ENCODE results near the gene RGS3. TPM values are rescaled to one million over a fixed set of nuclear protein-coding genes. Genes with fewer than 3 reads are reported as not detected.

RGS3 gene
- polyA plus RNA-seq, 1 of the 3 experiments (the other 2 are of a cell fraction): 50.6 TPM

DNA sequence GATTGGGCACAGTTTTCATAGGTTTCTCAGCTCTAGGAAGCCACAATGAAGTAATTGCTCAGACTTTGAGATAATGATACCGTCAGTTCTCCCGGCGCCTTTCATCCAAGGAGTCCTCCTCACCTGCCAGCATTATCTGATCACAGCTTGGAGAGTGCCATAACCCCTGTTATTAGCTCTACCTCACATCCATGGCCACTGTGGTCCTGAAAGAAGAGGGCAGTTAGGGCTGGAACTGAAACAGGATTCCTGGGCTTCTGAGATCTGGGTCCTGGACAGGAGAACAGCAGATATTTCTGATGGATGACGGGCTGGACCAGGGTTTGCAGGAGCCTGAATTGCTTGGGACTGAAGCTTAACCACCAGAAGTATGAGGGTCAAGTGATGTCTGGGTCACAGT, 13.5 kb downstream of the RGS3 start:
- ChIA-PET CTCF (interaction anchor here (1.0 to 4.1 kb wide), 2 partner anchors 31 to 181 kb away, joined by 3 to 16 read pairs; no protein-coding TSS in a partner anchor), POLR2A (interaction anchor here (0.7 kb wide), 1 partner anchor 15 kb away, joined by 3 read pairs; no protein-coding TSS in a partner anchor)
- Histone ChIP-seq H3K36me3 (replicated peaks in 1 of 2; ENCODE audit: control insufficient read depth in 1 of 2, insufficient read depth in 2 of 2, low read length in 1 of 2) (no peaks in the 10 kb centered on the region), H3K4me1 (ENCODE audit: control insufficient read depth in 1 of 2, insufficient read depth in 2 of 2, low read depth in 1 of 2, low read length in 1 of 2) (peaks cover 0 to 26% of the 10 kb centered on the region in 2 experiments; a peak in 2 of 4 replicates), H3K79me2 (ENCODE audit: insufficient read depth) (no peaks in the 10 kb centered on the region), H3K4me2 (no peak overlapping the region), H3F3A (replicated peaks; ENCODE audit: insufficient read depth) (no peaks in the 10 kb centered on the region), H3K9me2 (no peaks in the 10 kb centered on the region), H3K9me3 (no peaks in the 10 kb centered on the region), H3K27ac (ENCODE audit: low read depth in 2 of 2, low read length in 1 of 2) (no peak overlapping the region), H3K9ac (no peak overlapping the region), H3K4me3 (ENCODE audit: low read depth in 2 of 2, low read length in 1 of 2) (no peak overlapping the region), H3K27me3 (ENCODE audit: insufficient read depth) (no peaks in the 10 kb centered on the region), H4K20me1 (ENCODE audit: insufficient read depth) (no peaks in the 10 kb centered on the region), H2AFZ (ENCODE audit: low read depth) (no peak overlapping the region)
- 90% methylated on average over 4 of the region's 4 CpGs for WGBS (ENCODE audit: low lambda C conversion rate)
- TF ChIP-seq GABPA (IDR thresholded peaks at IDR 0.05; ENCODE audit: low read depth) (no peak), RCOR1 (IDR thresholded peaks at IDR 0.05; ENCODE audit: low read length) (no peak), EP300 (IDR thresholded peaks at IDR 0.05; ENCODE audit: borderline replicate concordance in 1 of 2, low read depth in 1 of 2, low read length in 1 of 2) (no peak), SIN3A (IDR thresholded peaks at IDR 0.05; ENCODE audit: borderline replicate concordance, low read depth, low read length) (no peak), IRF3 (IDR thresholded peaks at IDR 0.05; ENCODE audit: low read depth, low read length) (no peak), GATA2 (CRISPR knock-in tag; IDR thresholded peaks at IDR 0.05) (no peak), POLR2AphosphoS5 (IDR thresholded peaks at IDR 0.05; ENCODE audit: low read depth, low read length) (no peak), NRF1 (IDR thresholded peaks at IDR 0.05; ENCODE audit: low read depth, low read length) (no peak), JUND (IDR thresholded peaks at IDR 0.05) (no peak), FOXM1 (IDR thresholded peaks at IDR 0.05; ENCODE audit: low read depth) (no peak)
- TF ChIP-seq, protein P1, sequence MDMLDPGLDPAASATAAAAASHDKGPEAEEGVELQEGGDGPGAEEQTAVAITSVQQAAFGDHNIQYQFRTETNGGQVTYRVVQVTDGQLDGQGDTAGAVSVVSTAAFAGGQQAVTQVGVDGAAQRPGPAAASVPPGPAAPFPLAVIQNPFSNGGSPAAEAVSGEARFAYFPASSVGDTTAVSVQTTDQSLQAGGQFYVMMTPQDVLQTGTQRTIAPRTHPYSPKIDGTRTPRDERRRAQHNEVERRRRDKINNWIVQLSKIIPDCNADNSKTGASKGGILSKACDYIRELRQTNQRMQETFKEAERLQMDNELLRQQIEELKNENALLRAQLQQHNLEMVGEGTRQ (IDR thresholded peaks at IDR 0.05; ENCODE audit: borderline replicate concordance, low read depth, low read length): no peak
- TF ChIP-seq, protein P2, sequence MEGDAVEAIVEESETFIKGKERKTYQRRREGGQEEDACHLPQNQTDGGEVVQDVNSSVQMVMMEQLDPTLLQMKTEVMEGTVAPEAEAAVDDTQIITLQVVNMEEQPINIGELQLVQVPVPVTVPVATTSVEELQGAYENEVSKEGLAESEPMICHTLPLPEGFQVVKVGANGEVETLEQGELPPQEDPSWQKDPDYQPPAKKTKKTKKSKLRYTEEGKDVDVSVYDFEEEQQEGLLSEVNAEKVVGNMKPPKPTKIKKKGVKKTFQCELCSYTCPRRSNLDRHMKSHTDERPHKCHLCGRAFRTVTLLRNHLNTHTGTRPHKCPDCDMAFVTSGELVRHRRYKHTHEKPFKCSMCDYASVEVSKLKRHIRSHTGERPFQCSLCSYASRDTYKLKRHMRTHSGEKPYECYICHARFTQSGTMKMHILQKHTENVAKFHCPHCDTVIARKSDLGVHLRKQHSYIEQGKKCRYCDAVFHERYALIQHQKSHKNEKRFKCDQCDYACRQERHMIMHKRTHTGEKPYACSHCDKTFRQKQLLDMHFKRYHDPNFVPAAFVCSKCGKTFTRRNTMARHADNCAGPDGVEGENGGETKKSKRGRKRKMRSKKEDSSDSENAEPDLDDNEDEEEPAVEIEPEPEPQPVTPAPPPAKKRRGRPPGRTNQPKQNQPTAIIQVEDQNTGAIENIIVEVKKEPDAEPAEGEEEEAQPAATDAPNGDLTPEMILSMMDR (IDR thresholded peaks at IDR 0.05): no peak
- no peak for DNase-seq

DNA sequence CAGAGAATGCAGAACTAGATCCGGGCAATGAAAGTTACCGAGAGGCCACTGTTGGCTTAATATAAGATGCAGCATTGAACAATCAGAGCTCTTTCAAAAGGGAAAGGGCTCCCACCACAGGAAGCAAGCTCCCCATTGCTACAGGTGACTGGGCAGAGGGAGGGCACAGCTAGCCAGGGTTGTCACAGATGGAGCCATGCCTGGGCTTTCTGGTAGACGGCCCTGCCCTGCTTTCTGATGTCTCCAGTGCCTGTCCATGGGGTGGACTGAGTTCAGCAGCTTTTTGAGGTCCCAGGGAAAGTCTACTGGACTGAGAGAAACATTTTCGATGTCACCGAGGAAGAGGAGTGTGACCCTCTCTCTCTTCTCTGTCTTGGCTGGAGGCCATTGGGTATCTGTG, 14.1 kb downstream of the RGS3 start:
- Histone ChIP-seq H3F3A (replicated peaks; ENCODE audit: insufficient read depth) (no peaks in the 10 kb centered on the region), H3K4me1 (ENCODE audit: control insufficient read depth in 1 of 2, insufficient read depth in 2 of 2, low read depth in 1 of 2, low read length in 1 of 2) (peaks cover 0 to 26% of the 10 kb centered on the region in 2 experiments; a peak in 2 of 4 replicates), H3K9me3 (no peaks in the 10 kb centered on the region), H4K20me1 (ENCODE audit: insufficient read depth) (no peaks in the 10 kb centered on the region), H2AFZ (ENCODE audit: low read depth) (no peak overlapping the region), H3K4me2 (no peak overlapping the region), H3K9ac (no peak overlapping the region), H3K4me3 (ENCODE audit: low read depth in 2 of 2, low read length in 1 of 2) (no peak overlapping the region), H3K27ac (ENCODE audit: low read depth in 2 of 2, low read length in 1 of 2) (no peak overlapping the region), H3K9me2 (no peaks in the 10 kb centered on the region), H3K79me2 (ENCODE audit: insufficient read depth) (no peaks in the 10 kb centered on the region), H3K36me3 (replicated peaks in 1 of 2; ENCODE audit: control insufficient read depth in 1 of 2, insufficient read depth in 2 of 2, low read length in 1 of 2) (no peaks in the 10 kb centered on the region), H3K27me3 (ENCODE audit: insufficient read depth) (no peaks in the 10 kb centered on the region)
- CTCF ChIA-PET: interaction anchor here (1.0 kb wide), 1 partner anchor 180 kb away, joined by 3 read pairs; no protein-coding TSS in a partner anchor
- 93% methylated on average over 4 of the region's 5 CpGs for WGBS (ENCODE audit: low lambda C conversion rate)
- POLR2A ChIA-PET: interaction anchor here (0.7 kb wide), 1 partner anchor 14 kb away, joined by 3 read pairs; no protein-coding TSS in a partner anchor
- no peak for TF ChIP-seq NFIC (IDR thresholded peaks at IDR 0.05; ENCODE audit: borderline replicate concordance)
- no peak for TF ChIP-seq SMC3 (IDR thresholded peaks at IDR 0.05; ENCODE audit: low read depth, low read length)
- TF ChIP-seq, protein P2 (IDR thresholded peaks at IDR 0.05): no peak
- TF ChIP-seq, protein P1 (IDR thresholded peaks at IDR 0.05; ENCODE audit: borderline replicate concordance, low read depth, low read length): no peak
- no peak for TF ChIP-seq USF1 (IDR thresholded peaks at IDR 0.05; ENCODE audit: borderline replicate concordance, low read depth)
- no peak for DNase-seq
